ENCODE results near the gene TANC1.

TANC1 gene

GRCh38 chr2:159232456-159233170 is 264.2 kb downstream of the TANC1 start:
- no peak for DNase-seq

- no peak for DNase-seq
Observed at GRCh38 chr2:159234868-159235267, 266.4 kb downstream of the TANC1 start.

- DNase-seq: no peak
Observed at GRCh38 chr2:159243529-159243928, 275.1 kb downstream of the TANC1 start.

GRCh38 chr2:159246325-159246988 is 278.0 kb downstream of the TANC1 start:
- no peak for DNase-seq

GRCh38 chr2:159249990-159250715 is 281.7 kb downstream of the TANC1 start:
- DNase-seq: peak; percentile 15

- DNase-seq: no peak
Observed at GRCh38 chr2:159251296-159252173, 283.1 kb downstream of the TANC1 start.

GRCh38 chr2:159252905-159253304 is 284.5 kb downstream of the TANC1 start:
- DNase-seq: no peak

- no peak for DNase-seq
Observed at GRCh38 chr2:159256159-159256558, 287.7 kb downstream of the TANC1 start.

- DNase-seq: no peak
Observed at GRCh38 chr2:159262226-159262625, 293.8 kb downstream of the TANC1 start.

GRCh38 chr2:159262904-159263303 is 294.5 kb downstream of the TANC1 start:
- DNase-seq: no peak

- no peak for DNase-seq
Observed at GRCh38 chr2:159265171-159265576, 296.7 kb downstream of the TANC1 start.

- DNase-seq: no peak
Observed at GRCh38 chr2:159266554-159266953, 298.1 kb downstream of the TANC1 start.

GRCh38 chr2:159267921-159268320 is 299.5 kb downstream of the TANC1 start:
- no peak for DNase-seq

GRCh38 chr2:159270744-159271379 is 302.4 kb downstream of the TANC1 start:
- no peak for DNase-seq

- no peak for DNase-seq
Observed at GRCh38 chr2:159272156-159272555, 303.7 kb downstream of the TANC1 start.

- DNase-seq: no peak
Observed at GRCh38 chr2:159275111-159275510, 306.7 kb downstream of the TANC1 start.

GRCh38 chr2:159279700-159280099 is 311.3 kb downstream of the TANC1 start:
- no peak for DNase-seq

- DNase-seq: no peak
Observed at GRCh38 chr2:159281002-159281401, 312.6 kb downstream of the TANC1 start.
